Measurements from ENCODE around the gene ENTREP1.

The ENTREP1 gene

GRCh38 chr9:69333716-69334115 is 8.7 kb downstream of the ENTREP1 start:
- no peak for TF ChIP-seq CTCF (IDR thresholded peaks at IDR 0.05; ENCODE audit: low read depth, low read length, missing control alignments)
- in situ Hi-C loops (cut with HindIII; ENCODE audit: low pct_ligation_motif_present, low sequenced_read_pairs): no loop called here
- no peak overlapping the region for H3K4me3 ChIP-seq (ENCODE audit: low read depth, low read length)

GRCh38 chr9:69334317-69334716 is 9.3 kb downstream of the ENTREP1 start:
- in situ Hi-C loops (cut with HindIII; ENCODE audit: low pct_ligation_motif_present, low sequenced_read_pairs): no loop called here
- H3K27me3 ChIP-seq (replicated peaks): no peaks in the 10 kb centered on the region
- TF ChIP-seq CTCF (IDR thresholded peaks at IDR 0.05; ENCODE audit: low read depth, low read length, missing control alignments): no peak

More at GRCh38 chr9:69333716-69334115, 8.7 kb downstream of the ENTREP1 start:
- Histone ChIP-seq H3K36me3 (replicated peaks) (no peaks in the 10 kb centered on the region), H3K27me3 (replicated peaks) (no peaks in the 10 kb centered on the region), H3K27ac (no peak overlapping the region)
- DNase-seq: no peak

DNA sequence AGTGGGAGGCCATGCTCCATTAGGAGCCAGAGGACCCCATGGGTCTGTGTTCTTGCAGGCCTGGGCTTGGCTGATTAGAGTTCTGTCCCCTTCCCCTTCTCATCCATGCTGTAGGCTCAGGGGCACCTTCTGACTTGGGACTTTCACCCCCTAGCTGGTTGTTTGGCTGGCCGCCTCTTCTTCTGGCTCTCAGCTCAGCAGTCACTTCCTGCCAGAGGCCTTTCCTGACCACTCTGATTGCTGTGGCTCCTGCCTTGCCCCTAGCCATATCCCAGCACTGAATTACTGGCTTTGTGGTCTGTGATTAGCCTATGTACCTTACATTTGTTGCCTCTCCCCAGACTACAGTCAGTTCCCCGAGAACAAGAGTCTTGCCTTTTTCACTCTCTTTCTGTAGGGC is 14.6 kb downstream of the ENTREP1 start:
- DNase-seq: no peak
- no peaks in the 10 kb centered on the region for H3K36me3 ChIP-seq (replicated peaks)
- no peak overlapping the region for H3K4me3 ChIP-seq (ENCODE audit: low read depth, low read length)
- no peaks in the 10 kb centered on the region for H3K27me3 ChIP-seq (replicated peaks)
- in situ Hi-C loops (cut with HindIII; ENCODE audit: low pct_ligation_motif_present, low sequenced_read_pairs): no loop called here
- TF ChIP-seq CTCF (IDR thresholded peaks at IDR 0.05; ENCODE audit: low read depth, low read length, missing control alignments): no peak
- H3K27ac ChIP-seq: no peak overlapping the region

More at GRCh38 chr9:69334317-69334716, 9.3 kb downstream of the ENTREP1 start:
- no peak overlapping the region for H3K27ac ChIP-seq
- no peak for DNase-seq
- no peak overlapping the region for H3K4me3 ChIP-seq (ENCODE audit: low read depth, low read length)
- H3K36me3 ChIP-seq (replicated peaks): no peaks in the 10 kb centered on the region

DNA sequence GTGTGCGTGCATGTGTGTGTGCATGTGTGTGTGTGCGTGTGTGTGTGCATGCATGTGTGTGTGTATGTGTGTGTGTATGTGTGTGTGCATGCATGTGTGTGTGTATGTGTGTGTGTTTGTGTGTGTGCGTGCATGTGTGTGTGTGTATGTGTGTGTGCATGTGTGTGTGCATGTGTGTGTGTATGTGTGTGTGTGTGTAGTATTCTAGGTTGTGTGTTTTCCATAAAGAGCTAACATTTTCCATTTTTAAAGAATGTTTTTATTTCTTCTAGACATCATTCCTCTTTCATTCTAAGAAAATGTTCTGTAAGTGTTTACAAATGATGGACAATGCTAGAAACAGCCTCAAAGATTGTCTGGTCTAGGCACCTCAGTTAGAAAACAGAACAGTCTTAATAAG is 15.6 kb downstream of the ENTREP1 start:
- Histone ChIP-seq H3K36me3 (replicated peaks) (no peaks in the 10 kb centered on the region), H3K27ac (no peak overlapping the region), H3K27me3 (replicated peaks) (no peaks in the 10 kb centered on the region), H3K4me3 (ENCODE audit: low read depth, low read length) (no peak overlapping the region)
- DNase-seq: no peak
- in situ Hi-C loops (cut with HindIII; ENCODE audit: low pct_ligation_motif_present, low sequenced_read_pairs): no loop called here
- TF ChIP-seq CTCF (IDR thresholded peaks at IDR 0.05; ENCODE audit: low read depth, low read length, missing control alignments): no peak

GRCh38 chr9:69342769-69343168 is 17.8 kb downstream of the ENTREP1 start:
- in situ Hi-C loops (cut with HindIII; ENCODE audit: low pct_ligation_motif_present, low sequenced_read_pairs): no loop called here
- H3K4me3 ChIP-seq (ENCODE audit: low read depth, low read length): no peak overlapping the region
- H3K36me3 ChIP-seq (replicated peaks): no peaks in the 10 kb centered on the region
- DNase-seq: no peak
- H3K27me3 ChIP-seq (replicated peaks): no peaks in the 10 kb centered on the region
- no peak for TF ChIP-seq CTCF (IDR thresholded peaks at IDR 0.05; ENCODE audit: low read depth, low read length, missing control alignments)
- H3K27ac ChIP-seq: no peak overlapping the region

DNA sequence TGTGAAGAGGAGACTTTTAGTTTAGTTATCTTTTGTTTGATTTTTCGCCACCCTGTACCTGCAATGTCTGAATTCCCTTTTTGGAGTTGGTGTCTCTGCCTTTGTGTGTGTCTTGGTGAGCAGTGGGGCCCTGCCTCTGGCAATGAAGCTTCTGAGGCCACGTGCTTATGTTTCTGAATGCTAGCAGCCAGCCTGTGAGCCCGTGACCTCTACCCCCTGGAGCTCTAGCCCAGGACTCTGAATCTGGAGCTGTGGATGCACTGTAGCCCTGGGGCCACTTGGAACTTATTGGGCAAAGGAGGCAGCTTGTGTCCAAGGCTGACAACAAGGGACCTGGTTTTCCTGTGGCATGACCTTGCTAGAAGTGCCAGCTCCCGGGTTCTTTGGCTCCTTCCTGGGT is 19.4 kb downstream of the ENTREP1 start:
- no peak overlapping the region for H3K4me3 ChIP-seq (ENCODE audit: low read depth, low read length)
- H3K27me3 ChIP-seq (replicated peaks): no peaks in the 10 kb centered on the region
- no peak for TF ChIP-seq CTCF (IDR thresholded peaks at IDR 0.05; ENCODE audit: low read depth, low read length, missing control alignments)
- in situ Hi-C loops (cut with HindIII; ENCODE audit: low pct_ligation_motif_present, low sequenced_read_pairs): no loop called here
- H3K36me3 ChIP-seq (replicated peaks): no peaks in the 10 kb centered on the region
- no peak for DNase-seq
- H3K27ac ChIP-seq: no peak overlapping the region
